DMS53 treated with DMSO at 0.1 percent for 48 hours (cell line): ENCODE data around the gene RBP4.

Experiments
- DNase-seq: peaks from one replicate; lab custom pipeline; 2025; ENCODE audit not compliant: unreplicated experiment; lab: John Stamatoyannopoulos, UW

RBP4 gene

GRCh38 chr10:93596539-93596938, 4.5 kb downstream of the RBP4 start:
- DNase-seq = no peak

GRCh38 chr10:93595378-93596161, 5.5 kb downstream of the RBP4 start:
- no peak for DNase-seq

DNA sequence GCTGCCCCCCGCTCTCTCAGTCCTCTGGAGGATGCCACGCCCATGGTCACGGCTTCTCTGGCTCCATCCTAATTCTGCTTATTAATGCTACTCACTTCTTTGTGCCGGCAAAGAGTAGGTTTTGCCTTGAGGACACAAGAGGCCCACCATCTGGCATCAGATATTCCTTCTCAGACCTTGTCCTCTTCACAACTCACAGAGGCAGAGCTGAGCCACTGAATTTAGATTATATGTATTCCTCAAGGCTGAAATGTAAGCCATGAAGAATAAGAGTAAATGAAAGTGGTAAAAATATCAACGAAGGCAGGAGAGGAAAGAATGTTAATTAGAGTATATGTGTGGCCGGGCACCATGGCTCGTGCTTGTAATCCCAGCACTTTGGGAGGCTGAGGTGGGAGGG, 6.5 kb downstream of the RBP4 start:
- DNase-seq = no peak

- DNase-seq = no peak
Measured at GRCh38 chr10:93593749-93594148, 7.3 kb downstream of the RBP4 start.

GRCh38 chr10:93593254-93593653, 7.8 kb downstream of the RBP4 start:
- DNase-seq = no peak

GRCh38 chr10:93591065-93591808, 9.8 kb downstream of the RBP4 start:
- DNase-seq = no peak

GRCh38 chr10:93590638-93591037, 10.4 kb downstream of the RBP4 start:
- no peak for DNase-seq

GRCh38 chr10:93589648-93590562, 11.1 kb downstream of the RBP4 start:
- no peak for DNase-seq

DNA sequence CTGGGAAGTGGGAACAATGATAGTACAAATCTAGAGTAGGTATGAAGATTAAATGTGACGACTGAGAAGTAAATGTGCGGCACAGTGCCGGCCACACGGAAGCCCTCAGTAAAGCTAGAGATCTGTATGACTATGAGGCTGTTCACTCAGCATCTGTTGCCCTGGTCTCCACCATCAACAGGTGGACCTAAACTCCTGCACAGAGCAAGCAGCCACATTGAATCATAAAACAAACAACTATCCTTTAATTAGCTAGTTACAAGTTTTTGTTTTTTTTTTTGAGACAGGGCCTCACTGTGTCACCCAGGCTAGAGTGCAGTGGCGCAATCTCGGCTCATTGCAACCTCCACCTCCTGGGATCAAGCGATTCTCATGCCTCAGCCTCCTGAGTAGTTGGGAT, 16.6 kb downstream of the RBP4 start:
- DNase-seq = no peak

- DNase-seq = no peak
Measured at GRCh38 chr10:93580828-93581227, 20.2 kb downstream of the RBP4 start.

GRCh38 chr10:93579985-93580711, 20.9 kb downstream of the RBP4 start:
- DNase-seq = no peak

- no peak for DNase-seq
Measured at GRCh38 chr10:93579089-93579488, 21.9 kb downstream of the RBP4 start.

DNA sequence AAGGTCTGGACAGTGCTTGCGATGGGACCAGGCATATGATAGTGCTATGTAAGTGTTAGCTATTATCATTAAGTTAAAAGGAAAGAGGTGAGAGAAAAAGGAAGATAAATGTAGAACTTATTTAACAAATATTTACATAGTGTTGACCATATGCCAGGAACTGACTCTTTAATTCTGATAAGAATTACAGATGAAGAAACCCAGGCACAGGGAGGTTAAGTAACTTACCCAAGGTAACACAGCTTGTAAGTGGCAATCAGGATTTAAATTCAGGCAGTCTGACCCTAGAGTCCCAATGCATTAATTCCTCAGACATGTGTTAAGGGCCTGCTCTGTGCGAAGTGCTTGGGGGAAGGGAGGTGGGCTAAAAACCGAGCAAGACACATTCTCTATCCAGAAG, 23.5 kb downstream of the RBP4 start:
- no peak for DNase-seq

DNA sequence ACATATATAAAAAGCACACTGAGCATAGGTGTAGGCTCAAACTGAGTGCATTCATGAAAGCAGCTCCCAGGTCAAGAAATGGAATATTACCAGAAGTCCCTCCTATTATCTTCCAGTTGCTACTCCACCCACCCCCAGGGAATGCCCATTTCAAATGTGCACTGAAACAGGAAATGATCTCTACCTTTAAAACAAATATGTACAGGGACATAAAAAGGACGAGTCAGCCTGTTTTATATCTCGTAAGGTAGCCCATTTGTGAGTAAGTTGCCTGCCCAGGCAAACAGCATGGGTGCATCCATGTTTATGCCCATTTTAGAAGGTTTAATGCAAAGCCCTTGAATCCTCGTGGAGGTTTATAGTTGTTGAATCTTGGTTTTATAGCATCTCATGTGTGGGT, 24.1 kb downstream of the RBP4 start:
- peak; percentile 24 for DNase-seq

- no peak for DNase-seq
Measured at GRCh38 chr10:93573924-93574323, 27.1 kb downstream of the RBP4 start.

GRCh38 chr10:93573051-93573909, 27.8 kb downstream of the RBP4 start:
- DNase-seq = no peak

DNA sequence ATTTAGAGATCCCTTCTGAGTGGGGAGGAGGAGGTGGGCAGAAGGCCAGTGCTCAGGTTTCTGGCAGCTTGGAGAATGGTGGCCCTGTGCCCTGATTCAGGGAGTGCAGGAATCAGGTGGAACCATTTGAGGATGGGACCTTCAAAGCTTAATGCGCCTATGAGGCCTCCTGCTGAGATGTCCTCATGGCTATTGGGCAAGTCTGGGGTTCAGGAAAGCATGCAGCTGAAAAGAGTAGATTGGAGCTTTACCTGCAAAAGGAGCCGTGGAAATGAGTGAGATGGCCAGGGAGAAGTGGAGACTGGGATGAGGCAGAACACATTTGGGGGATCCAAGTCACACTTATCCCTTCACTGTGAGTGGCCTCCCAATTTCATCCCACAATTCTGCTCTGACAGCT, 28.4 kb downstream of the RBP4 start:
- DNase-seq = no peak

DNA sequence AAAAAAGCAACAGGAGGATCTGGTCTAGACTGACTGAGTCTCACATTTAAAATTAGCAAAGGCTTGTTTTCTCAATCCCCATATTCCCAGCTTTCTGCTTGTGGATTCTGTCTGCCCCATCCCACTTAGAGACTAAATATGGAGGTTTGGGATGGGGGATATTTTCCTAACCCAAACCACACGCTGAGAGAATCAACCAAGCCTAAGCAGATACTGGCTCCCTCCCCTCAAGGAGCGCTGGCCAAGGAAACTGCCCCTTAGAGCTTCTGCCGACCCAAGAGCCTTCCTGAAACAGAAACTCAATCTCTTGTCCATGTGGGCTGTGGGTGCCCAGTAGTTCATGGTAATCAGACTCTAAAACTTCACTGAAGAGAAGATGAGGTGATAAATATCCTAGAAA, 30.7 kb downstream of the RBP4 start:
- DNase-seq = no peak

DNA sequence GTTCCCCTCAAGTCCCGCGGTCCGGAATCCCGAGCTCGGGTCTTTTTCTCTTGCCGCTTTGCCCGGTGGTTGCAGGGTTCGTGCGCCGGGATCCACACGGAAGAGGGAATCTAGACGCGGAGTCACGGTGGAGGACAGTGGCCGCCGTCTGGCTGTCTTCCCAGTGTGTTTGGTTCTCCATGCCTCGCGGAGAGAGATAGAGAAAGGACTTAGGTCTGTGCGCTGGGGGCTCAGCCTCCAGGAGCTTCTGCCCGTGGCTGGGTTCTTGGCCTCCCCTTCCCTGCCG, 33.0 kb downstream of the RBP4 start:
- peak; percentile 45 for DNase-seq
